HG03045 (cell line): ENCODE data around the gene SMIM33.
"Not testable (repeated sequence)": the region's sequence is repeated elsewhere in the genome, so short reads cannot be mapped to it uniquely, and the experiment has no call there.

Experiments
- ATAC-seq: cut with Tn5 transposase; IDR thresholded peaks from one replicate; pipeline ENCODE4 v1.9.1; 2021; ENCODE audit warnings: mild to moderate bottlenecking, moderate library complexity; ENCODE audit not compliant: unreplicated experiment

The SMIM33 gene

DNA sequence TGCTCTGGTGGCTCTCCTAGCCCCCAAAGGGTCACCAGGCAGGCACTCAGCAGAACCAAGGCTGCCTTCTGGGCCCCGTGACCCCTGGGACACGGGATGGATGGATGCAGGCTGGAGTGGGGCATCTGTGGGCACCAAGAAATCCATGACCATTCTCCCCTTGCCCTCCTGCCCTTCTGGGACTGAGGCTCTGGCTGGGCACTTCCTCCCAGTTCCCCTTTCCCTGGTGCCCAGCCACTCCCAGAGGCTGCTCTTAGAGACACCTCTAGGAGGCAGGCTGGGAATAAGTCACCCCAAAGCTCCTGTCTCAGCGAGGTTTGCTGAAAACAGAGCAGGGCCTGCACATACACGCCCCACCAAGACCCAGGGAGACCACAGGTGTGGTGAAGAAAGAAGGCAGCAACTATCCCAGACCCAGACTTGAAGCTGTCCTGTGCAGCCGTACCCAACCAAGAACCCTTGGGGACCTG, 10.8 kb downstream of the SMIM33 start:
- peak; percentile 23 for ATAC-seq

DNA sequence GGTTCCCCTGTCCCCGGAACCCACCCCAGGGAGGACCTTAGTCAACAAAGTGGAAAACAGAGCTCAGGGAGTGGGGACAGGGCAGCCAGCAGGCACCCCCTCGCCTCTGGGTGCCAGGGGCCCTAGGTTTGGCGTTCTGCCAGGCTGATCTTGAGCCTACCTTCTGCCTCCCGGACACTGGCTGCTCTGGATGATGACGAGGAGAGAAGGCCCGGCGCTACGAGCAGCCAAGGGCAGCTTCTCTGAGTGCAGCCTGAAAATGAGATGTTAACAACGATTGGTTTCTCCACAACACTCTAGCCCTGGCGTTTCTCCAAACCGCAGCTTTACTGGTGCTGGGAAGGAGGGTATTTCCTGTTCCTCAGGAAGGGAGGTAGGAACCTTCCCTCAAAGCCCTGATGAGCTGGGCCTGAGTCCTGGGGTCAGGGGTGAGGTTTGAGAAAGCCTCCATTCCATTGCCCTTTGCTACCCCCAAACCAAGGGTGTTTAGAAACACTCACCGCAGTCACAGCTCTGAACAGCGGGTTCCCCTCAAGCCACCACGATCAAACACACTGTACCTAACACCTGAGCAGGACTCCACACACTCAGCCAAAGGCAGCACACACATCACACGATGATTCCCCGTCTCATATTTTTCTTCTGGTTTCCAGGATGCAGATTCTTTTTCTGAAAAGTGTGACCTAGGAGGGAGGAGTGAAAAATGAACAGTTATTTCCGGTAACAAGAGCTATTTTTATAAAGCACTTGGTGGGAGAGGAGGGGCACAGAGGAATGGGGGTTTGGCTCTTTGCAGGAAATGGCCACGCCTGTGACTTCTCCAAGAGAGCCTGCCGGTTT, 11.5 kb downstream of the SMIM33 start, which contains the start of gene STING1:
STING1 (minus strand) TSS at position 709 of the 840 bp plus-strand sequence. CDS start 1,054 bp downstream, outside the sequence.
- peak; percentile 45 for ATAC-seq

DNA sequence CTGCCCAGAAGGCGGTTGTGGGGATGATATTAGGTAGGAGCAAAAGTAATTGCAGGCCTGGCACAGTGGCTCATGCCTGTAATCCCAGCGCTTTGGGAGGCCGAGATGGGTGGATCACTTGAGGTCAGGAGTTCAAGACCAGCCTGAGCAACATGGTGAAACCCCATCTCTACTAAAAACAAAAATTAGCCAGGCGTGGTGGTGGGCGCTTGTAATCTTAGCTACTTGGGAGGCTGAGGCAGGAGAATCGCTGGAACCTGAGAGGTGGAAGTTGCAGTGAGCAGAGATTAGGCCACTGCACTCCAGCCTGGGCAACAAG, 12.0 kb downstream of the SMIM33 start:
- ATAC-seq, result not testable (repeated sequence)

DNA sequence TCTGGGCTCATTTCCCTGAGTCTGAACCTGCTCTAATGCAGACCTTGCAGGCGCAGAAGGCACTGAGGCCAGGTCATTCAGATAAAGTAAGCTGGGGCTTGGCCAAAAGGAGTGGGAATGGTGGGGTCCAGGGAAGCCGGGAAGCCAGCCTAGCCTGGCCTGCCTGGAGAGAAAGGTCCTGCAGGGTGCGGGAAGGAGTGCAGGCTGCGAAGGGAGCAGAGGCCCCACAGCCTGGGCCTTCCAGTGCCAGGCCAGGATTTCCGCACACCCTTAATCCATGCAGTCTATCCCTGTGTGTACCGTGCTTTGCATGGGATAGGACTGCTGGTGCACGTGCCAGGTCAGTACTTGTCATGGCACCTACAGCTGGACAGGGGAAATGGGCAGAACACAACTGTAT, 15.4 kb downstream of the SMIM33 start:
- ATAC-seq, result no peak

DNA sequence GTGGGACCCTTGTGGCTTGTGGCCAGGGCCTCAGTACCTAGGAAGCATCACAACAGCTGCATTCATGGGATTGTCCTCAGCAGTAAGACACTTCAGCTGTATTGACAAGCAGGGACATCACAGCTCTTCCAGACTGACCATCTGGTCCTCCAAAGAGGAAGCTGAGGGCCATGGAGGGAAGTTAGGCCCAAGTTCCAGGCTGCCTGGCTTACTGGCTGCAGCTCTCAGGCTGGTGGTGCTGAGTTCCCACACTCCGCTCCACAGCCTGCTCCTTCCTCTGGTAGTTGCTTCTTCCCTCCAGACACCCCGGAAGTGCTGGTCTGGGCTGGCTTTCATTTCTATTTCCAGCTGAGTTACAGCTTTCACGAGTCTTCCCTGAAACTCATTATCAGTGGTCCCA, 17.5 kb downstream of the SMIM33 start:
- no peak for ATAC-seq

DNA sequence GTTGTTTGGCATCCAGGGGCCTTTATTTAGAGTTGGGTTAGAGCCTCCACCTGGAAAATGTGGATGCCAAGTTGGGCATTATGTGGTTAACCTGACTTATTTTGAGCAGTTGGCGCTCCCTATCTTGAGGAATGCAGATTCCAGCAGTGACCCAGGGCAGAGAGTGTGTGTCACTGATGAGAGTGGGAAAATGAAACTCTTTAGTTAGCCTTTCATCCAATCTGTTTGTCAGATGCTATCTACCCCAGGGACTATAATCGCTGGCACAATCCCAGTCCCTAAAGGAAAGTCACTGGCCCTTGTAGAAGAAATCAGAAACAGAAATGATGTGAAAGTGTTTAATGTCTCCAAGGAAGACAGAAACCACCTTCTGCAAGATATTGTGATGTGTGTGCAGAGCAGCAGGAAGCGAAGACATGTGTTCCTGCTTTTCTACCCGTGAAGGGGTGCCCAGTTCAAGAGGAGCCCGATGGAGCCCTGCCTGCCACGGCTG, 21.9 kb downstream of the SMIM33 start:
- no peak for ATAC-seq

DNA sequence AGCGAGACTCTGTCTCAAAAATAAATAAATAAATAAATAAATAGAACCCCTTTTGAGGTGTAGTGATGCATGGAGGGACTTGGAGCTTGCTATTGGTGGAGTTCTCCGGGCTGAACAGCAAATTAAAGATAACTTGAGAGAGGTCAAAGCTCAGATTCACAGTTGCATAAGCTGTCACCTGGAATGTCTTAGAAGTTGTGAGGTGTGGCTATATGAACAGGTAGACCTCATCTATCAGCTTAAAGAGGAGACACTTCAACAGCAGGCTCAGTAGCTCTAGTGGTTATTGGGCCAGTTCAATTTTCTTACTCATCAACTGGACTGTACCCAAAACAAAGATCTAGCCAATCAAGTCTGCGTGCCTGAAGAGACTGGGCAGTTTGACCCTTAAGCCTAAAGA, 23.5 kb downstream of the SMIM33 start:
- no peak for ATAC-seq

DNA sequence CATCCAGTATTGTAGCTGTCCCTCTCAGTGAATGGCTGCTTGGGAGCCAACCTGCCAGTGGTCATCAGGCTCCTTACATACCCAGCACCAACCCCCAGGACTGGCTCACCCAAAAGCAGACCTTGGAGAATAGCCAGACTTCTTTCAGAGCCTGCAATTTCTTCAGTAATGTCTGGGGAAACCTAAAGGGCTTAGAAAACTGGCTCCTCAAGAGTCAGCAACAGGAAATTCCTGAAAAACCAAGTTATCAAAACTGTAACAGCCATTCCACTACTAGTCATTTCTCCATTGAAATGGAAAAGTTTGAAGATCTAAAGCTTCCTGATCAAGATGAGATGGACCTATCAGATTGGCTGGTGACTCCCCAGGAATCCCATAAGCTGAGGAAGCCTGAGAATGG, 24.0 kb downstream of the SMIM33 start:
- no peak for ATAC-seq

DNA sequence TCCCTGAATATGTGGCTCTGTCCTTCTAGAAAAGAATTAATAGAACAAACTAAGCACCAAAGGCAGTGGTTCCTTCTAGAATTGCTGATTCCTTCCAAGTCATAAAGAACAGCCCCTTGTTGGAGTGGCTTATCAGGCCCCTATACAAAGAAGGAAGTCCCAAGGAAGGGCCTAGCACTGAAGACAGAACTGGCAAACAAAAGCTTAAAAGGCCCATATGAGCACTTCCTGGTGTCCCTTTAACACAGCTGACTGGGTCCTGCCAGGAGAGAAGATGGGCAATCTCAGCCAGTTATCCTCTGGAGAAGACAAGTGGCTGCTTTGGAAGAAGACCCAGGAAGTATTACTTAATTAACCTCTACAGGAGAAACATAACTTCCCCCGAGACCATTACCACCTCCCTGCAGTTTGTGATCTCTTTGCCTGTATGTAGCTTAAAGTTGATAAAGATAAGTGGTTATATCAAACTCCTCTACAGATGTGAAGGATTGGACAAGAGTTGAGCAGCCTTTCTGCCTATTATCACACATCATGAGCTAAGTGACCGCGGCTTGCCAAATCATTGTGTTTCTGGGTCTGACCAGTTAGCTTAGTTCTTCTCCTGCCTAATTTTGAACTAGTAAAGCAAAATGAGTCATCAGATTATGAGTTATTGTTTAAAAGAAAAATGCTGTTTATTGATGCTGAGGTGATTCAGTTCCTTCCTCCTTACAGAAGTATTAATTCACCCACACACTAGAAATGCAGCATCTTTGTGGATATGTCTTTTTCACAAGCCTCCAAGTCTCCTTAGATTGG, 25.0 kb downstream of the SMIM33 start:
- ATAC-seq, result no peak

DNA sequence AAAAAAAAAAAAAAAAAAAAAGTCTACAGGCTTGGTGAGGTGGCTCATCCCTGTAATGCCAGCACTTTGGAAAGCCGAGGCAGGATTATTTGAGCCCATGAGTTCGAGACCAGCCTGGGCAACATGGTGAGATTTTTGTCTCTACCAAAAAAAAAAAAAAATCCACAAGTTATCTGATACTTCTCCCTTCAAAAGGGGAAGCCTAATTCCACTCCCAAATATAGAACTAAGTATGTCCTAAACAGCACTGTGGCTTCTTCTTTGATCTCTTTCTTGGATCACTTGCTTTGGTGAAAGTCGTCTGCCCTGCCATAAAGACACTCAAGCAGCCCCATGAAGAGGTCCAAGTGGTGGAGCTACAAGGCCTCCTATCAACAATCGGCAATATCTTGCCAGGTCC, 30.6 kb downstream of the SMIM33 start:
- no peak for ATAC-seq

DNA sequence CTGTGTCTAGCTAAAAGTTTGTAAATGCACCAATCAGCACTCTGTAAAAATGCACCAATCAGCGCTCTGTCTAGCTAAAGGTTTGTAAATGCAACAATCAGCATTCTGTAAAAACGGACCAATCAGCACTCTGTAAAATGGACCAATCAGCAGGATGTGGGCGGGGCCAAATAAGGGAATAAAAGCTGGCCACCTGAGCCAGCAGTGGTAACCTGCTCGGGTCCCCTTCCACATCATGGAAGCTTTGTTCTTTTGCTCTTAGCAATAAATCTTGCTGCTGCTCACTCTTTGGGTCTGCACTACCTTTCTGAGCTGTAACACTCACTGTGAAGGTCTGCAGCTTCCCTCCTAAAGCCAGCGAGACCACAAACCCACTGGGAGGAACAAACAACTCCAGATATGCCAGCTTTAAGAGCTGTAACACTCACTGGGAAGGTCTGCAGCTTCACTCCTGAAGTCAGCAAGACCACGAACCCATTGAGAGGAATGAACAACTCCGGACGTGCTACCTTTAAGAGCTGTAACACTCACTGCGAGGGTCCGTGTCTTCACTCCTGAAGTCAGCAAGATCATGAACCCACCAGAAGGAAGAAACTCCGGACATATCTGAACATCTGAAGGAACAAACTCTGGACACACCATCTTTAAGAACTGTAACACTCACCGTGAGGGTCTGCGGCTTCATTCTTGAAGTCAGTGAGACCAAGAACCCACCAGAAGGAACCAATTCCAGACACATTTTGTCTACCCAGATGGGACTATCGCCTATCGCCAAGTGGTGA, 32.4 kb downstream of the SMIM33 start:
- not testable (repeated sequence) for ATAC-seq

DNA sequence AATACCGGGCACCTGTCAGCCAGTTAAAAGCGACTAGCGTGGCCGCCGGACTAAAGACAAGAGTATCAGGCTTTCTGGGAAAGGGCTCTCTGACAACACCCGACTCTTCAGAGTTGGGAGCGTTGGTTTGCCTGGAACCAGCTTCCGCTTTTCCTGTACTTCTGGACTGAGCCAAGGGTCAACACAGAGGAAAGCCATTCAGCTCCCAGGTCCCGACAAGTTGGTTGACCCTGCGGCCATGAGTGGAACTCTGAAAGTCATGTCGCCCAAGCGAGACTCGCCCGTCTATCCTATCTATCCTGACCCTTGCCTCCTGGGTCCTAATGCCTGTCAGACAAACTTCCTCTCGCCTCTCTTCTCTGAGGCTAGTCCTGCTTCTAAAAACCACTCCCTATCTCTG, 33.1 kb downstream of the SMIM33 start:
- not testable (repeated sequence) for ATAC-seq

DNA sequence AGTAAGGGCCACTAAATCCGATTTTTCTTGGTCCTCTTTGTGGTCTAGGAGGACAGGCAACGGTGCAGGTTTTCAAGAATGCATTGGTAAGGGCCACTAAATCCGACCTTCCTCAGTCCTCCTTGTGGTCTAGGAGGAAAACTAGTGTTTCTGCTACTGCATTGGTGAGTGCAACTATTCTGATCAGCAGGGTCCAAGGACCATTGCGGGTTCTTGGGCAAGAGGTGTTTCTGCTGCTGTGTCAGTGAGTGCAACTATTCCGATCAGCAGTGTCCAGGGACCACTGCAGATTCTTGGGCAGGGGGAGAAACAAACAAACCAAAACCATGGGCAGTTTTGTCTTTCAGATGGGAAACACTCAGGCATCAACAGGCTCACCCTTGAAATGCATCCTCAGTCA, 33.9 kb downstream of the SMIM33 start:
- not testable (repeated sequence) for ATAC-seq

DNA sequence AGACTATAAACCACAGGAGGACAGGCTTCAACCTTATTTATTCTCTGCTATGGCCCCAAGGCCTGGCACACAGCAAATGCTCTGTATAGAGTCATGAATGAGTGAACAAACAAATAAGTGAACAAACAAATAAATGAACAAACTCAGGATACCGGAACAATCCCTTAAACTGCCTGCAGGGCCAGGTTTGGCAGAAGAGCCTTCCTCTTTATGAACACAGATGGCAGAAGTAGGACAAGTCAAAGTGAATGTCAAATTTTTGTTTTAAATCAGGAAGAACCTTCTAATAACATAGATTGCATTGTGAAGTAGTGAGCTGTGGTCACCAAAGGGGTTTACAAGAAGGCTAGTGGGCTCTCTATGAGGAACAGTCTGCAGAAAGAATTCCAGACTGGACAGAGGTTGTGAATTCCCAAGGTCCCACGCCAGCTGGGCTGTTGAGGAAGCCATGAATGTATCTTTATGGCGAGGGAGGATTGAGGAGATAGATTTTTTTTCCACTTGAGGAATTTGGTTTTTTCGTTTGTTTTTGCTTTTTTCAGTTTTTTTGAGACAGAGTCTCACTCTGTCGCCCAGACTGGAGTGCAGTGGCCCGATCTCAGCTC, 42.1 kb downstream of the SMIM33 start:
- ATAC-seq, result no peak

DNA sequence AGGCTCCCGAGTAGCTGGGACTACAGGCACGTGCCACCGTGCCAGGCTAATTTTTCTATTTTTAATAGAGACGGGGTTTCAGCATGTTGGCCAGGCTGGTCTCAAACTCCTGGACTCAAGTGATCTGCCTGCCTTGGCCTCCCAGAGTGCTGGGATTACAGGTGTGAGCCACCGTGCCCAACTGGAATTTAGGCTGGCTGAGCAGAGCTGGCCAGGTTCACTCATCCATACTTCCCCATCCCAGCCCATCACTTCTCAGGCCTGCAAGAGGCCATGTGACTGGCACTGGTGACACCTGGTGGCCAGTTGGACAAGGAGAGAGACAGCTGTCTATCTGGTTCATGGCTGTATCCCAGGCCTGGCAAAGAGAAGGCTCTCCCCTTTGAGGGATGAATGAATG, 42.6 kb downstream of the SMIM33 start:
- ATAC-seq, result peak; percentile 48

DNA sequence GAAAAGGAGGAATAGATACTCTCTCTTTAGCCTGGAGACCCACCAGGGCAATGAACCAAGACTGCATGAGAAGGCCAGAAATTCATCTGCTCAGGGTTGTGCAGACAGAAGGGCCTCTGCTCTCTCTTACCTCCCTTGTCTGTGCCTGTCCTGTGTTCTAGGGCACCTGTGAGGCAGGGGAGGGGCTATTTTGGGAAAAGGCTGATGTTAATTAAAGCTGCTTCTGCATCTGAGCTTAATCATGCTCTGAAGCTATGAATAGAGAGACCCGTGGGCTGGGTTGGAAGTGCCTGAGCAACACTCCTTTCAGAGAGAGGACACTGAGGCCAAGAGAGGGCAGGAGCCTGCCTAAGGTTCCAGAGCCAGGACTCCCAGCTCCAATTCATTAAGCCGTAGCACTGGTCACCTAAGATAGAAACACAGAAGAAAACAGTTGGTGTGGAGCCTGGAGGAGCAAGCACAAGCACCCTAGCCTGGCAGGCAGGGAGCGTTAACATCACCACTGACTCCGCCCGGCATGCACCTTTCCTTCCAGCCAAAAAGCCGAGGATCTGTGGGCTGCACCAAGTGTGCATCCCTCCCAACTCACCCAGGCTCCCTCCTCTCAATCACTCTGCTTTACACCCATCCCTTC, 43.2 kb downstream of the SMIM33 start:
- ATAC-seq, result peak; percentile 10

DNA sequence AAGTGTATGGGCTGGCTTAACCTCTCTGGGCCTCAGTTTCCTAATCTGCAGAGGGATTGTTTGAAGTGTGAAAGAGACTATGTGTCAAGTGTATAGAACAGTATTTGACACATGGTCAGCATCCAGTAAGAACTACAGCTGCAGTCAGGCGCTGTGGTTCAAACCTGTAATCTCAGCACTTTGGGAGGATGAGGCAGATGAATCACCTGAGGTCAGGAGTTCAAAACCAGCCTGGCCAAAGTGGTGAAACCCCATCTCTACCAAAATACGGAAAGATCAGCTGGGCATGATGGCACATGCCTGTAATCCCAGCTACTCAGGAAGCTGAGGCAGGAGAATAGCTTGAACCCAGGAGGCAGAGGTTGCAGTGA, 43.7 kb downstream of the SMIM33 start:
- ATAC-seq, result no peak

DNA sequence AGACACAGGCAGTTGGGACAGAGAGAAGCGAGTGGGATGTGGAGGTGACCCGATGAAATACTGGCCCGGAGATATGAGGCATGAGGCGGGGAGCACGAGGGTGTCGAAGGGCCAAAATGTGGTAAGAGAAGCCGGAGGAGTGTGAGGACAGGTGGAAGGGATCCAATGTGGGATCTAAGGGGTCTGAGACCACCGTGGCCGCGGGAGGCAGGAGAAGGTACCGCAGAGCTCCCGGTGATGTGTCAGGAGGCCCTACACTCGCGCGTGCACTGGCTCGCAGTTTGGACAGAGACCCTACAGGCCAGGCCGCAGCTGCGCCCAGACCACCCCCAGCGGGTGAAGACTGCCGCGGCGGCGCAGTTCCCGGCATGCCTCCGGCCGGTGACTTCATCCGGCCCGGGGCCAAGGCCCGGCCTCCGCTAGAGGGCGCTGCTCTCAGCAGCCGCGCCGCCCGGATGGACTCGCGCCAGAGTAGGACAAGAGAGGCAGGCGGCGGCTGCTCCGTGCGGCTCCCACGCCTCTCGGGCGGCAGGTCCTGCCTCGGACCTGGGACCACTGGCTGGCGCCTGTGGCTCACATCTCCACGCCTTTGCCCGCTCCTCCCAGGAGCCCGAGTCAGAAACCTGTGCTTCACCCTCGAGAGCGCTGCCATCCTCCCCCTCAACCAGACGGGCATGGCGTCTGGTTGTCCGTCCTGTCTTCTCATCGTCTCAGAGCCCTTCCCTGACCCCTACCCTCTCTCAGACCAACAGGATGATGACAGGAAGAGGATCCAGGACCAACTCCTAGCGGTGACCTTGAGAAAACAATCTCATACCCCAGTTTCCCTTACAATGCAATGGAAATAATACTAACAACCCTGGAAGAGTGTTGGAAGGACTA, 47.1 kb downstream of the SMIM33 start:
- peak; percentile 82 for ATAC-seq
